Stomach smooth muscle (tissue), 2 donors: ENCODE data around the gene PDGFB.

Experiments used
- H3K27ac ChIP-seq: one replicate; pipeline ENCODE4 v1.7.0; 2013; ENCODE audit warnings: mild to moderate bottlenecking, low read length, inconsistent platforms
- H3K27me3 ChIP-seq, 2 donors: one replicate each; pipeline ENCODE4 v1.7.0; 2013; ENCODE audit warnings: low read length in 2 of 2; ENCODE audit not compliant: insufficient read depth in 2 of 2, control insufficient read depth in 1 of 2
- H3K36me3 ChIP-seq, 2 donors: one replicate each; pipeline ENCODE4 v1.7.0; 2013; ENCODE audit warnings: low read length in 2 of 2; ENCODE audit not compliant: control insufficient read depth in 2 of 2, insufficient read depth in 2 of 2
- H3K4me1 ChIP-seq: one replicate; pipeline ENCODE4 v1.7.0; 2013; ENCODE audit warnings: low read length; ENCODE audit not compliant: control insufficient read depth, insufficient read depth
- H3K4me3 ChIP-seq, 2 donors: one replicate each; pipeline ENCODE4 v1.7.0; 2013; ENCODE audit warnings: low read length in 2 of 2
- H3K9ac ChIP-seq, 2 donors: one replicate each; pipeline ENCODE4 v1.7.0; 2013; ENCODE audit warnings: low read length in 2 of 2, mild to moderate bottlenecking in 1 of 2
- H3K9me3 ChIP-seq, 2 donors: one replicate each; pipeline ENCODE4 v1.7.0; 2013; ENCODE audit warnings: low read length in 2 of 2; ENCODE audit not compliant: control insufficient read depth in 2 of 2
- donor health status: healthy.
- donor health status: Pancreatic carcinoma.

PDGFB gene

DNA sequence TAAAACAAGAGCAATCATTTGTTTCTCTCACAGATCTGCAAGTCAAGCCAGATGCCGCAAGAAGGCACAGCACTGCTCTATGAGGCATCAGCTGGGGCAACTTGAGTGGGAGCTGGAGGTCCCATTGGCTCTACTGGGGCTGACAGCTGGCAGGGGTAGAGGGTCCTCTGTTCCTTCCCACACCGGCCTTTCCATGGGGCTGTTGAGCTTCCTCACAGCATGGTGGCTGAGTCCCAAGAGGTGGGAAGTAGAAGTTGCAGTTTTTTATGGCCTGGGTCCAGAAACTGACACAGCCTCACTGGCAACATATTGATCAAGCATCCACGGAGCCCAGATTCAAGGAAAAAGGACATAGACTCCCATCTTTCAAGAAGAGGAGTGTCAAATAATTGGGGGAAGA lies 40.2 kb upstream of the PDGFB start:
- H3K4me1 ChIP-seq: peaks cover 7% of the 10 kb centered on the region
- no peak overlapping the region for H3K27ac ChIP-seq
- no peak overlapping the region for H3K9ac ChIP-seq
- H3K4me3 ChIP-seq: no peak overlapping the region
- H3K9me3 ChIP-seq: peaks cover 0 to 8% of the 10 kb centered on the region in 2 donors
- no peaks in the 10 kb centered on the region for H3K36me3 ChIP-seq
- no peaks in the 10 kb centered on the region for H3K27me3 ChIP-seq

DNA sequence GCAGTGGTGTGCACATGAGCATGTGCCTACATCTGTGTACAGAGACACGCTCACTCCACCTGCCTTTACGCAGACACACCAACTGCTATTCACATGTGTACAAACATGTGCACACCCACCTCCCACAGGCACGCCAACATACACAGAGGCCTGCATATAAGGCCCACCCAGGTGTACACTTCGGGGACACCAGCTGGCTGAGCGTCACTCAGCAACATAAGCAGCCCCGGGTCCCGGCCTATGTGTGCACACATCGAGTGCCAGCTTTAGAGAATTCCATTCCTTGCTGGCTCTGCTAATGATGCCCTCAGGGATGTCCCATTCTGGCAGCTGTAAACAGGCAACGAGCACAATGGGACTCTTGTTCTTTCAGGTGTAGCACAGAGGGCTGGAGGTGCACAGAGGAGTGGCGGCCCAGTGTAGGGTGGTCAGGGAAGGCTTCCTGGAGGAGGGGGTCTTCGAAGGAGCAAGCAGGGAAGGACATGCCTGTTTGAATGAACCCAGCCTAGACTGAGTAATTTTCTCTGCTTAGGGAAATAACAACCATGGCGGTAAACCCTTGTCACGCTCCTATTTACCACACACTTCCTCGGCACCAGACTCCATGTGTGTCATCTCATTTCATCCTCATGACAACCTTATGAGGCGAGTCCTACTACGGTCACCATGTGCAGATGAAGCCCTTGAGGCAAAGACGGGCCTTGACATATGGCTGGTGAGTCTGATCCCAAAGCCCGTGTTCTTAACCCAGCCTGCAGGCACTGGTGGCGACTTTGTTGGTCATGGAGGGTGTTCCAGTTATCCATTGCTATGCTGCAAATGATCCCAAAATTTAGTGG lies 39.6 kb upstream of the PDGFB start:
- Histone ChIP-seq H3K27ac (no peak overlapping the region), H3K36me3 (no peaks in the 10 kb centered on the region), H3K4me1 (peaks cover 7% of the 10 kb centered on the region), H3K4me3 (no peak overlapping the region), H3K9me3 (peaks cover 0 to 8% of the 10 kb centered on the region in 2 donors), H3K9ac (no peak overlapping the region), H3K27me3 (no peaks in the 10 kb centered on the region)

DNA sequence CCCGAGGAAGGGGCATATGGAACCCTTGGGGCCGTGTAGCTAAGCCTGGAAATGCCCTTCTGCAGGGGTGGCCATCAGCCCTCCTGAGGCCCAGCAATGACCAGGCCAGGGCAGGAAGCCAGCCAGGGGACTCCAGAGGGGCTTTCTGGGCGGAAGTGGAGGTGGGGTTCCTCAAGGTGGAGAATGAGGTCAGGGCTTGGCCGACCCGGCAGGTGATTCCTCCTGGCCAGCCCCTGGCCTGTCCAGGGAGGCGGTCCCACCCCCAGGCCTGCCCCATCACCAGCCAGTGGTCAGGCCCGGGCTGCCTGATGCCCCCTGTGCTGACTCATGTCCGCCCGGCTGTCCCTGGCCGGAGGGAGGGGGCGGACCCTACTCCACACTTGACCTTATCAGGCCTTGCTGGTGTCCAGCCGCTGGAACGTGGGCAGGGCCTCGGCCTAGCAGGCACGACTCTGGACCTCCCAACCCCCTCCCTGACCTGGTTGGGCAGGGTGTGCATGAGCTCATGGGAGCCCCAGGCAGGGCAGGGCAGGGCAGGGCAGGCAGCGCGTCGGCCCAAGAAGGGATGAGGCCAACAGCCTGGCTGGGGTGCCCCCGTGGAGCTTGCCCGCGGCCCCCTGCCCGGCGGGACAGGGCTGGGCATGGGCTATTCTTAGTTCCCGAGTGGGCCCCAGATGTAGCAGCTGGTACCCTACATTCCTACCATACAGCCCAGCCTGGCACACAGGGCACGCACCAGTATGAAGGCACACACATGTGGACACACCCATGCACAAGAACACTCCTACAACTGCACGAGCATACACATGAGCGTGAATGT lies 38.8 kb upstream of the PDGFB start:
- Histone ChIP-seq H3K9ac (no peak overlapping the region), H3K27me3 (no peaks in the 10 kb centered on the region), H3K36me3 (no peaks in the 10 kb centered on the region), H3K27ac (no peak overlapping the region), H3K4me3 (no peak overlapping the region), H3K9me3 (peaks cover 0 to 8% of the 10 kb centered on the region in 2 donors), H3K4me1 (peaks cover 7% of the 10 kb centered on the region)

DNA sequence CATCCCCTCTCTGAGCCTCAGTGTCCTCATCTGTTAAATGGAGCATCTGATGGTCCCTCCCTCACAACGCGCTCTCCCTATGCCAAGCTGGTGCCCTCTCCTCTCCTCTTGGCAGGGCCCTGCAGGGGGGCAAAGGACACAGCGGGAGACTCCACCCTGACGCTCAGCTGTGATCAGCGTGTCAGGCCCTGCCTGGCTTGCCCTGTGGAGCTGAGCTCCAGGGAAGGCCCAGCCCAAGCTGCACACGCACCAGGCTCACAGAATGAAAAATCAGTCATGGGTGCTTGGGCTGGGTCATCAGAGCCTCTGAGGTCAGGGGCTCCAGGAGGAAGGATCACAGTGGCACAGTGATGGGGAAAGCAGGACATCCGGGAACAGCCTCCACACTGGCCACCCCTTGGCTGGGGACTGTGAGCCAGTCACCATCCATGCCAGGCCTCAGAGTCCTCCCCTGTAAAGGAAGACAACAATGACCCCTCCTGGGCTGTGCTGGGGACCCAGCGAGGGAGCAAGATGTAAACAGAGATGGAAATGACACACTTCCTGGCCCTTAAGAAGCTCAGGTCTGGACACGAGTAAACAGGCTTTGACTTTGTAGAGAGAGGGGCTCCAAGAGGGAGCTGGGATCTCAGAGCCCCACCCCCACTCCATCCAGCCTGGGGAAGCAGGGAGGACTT lies 38.0 kb upstream of the PDGFB start:
- H3K27me3 ChIP-seq: no peaks in the 10 kb centered on the region
- H3K4me3 ChIP-seq: no peak overlapping the region
- no peaks in the 10 kb centered on the region for H3K36me3 ChIP-seq
- H3K4me1 ChIP-seq: peaks cover 7% of the 10 kb centered on the region
- H3K9me3 ChIP-seq: peaks cover 0 to 8% of the 10 kb centered on the region in 2 donors
- no peak overlapping the region for H3K9ac ChIP-seq
- H3K27ac ChIP-seq: no peak overlapping the region

DNA sequence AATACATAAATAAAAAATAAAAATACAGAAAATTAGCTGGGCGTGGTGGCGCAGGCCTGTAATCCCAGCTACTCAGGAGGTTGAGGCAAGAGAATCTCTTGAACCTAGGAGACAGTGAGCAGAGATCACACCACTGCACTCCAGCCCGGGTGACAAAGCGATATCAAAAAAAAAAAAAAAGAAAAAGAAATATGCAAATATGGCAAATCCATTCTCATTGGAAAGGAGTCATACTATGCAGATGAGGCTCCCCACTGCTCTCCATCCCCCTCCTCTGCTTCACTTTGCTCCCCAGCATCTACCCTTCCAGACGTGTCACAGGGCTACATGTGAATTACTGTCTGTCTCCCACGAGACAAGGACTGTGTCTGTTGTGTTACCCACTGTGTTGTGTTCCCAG lies 36.3 kb upstream of the PDGFB start:
- Histone ChIP-seq H3K9me3 (peaks cover 0 to 18% of the 10 kb centered on the region in 2 donors), H3K27me3 (no peaks in the 10 kb centered on the region), H3K36me3 (no peaks in the 10 kb centered on the region), H3K4me1 (peaks cover 7% of the 10 kb centered on the region), H3K27ac (no peak overlapping the region), H3K4me3 (no peak overlapping the region), H3K9ac (no peak overlapping the region)

DNA sequence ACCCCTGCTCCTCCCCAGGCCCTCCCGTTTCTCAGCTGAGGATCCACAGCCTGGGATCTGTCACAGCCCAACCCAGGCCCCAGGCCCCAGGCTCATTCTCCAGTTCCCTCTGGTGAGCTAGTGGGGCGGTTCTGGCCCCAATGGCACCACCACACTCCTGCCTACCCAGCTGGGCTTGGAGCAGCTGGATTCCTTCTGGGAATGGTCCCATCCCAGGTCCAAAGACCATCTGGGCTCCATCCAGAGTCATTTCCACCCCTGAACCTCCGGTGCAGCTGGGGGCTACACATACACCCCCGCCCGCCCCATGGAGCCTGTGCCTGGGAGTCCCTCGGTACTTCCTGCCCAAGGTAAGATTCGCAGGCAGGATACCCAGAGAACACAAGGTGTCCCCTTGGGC lies 35.5 kb upstream of the PDGFB start:
- peaks cover 7% of the 10 kb centered on the region for H3K4me1 ChIP-seq
- H3K27me3 ChIP-seq: no peaks in the 10 kb centered on the region
- H3K4me3 ChIP-seq: no peak overlapping the region
- H3K9ac ChIP-seq: no peak overlapping the region
- H3K27ac ChIP-seq: no peak overlapping the region
- no peaks in the 10 kb centered on the region for H3K36me3 ChIP-seq
- peaks cover 0 to 17% of the 10 kb centered on the region in 2 donors for H3K9me3 ChIP-seq

DNA sequence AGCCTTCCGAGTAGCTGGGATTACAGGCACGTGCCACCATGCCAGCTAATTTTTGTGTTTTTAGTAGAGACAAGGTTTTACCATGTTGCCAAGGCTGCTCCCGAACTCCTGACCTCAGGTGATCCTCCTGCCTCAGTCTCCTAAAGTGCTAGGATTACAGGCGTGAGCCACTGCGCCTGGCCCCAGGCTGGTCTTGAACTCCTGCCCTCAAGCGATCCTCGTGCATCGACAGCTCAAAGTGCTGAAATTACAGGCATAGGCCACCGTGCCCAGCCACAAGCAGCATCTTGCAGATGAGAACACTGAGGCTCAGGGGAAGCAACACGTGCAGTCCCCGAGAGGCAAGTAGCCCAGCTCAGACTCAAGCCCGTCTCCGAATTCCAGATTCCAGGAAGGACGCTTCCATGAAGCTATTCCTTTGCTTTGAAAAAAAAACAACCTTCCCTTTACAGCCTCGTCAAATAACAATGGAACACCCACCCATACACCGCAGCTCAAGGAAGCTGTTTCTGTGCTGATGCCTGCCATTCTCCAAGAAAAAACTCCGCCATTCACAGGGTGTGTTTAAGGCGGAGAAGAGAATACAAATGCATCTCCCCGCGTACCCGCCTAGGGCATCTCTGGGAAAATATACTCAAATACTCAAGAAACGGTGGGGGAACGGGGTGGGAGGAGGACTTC lies 34.5 kb upstream of the PDGFB start:
- H3K27me3 ChIP-seq: no peaks in the 10 kb centered on the region
- no peak overlapping the region for H3K9ac ChIP-seq
- H3K36me3 ChIP-seq: no peaks in the 10 kb centered on the region
- H3K4me3 ChIP-seq: no peak overlapping the region
- peaks cover 7% of the 10 kb centered on the region for H3K4me1 ChIP-seq
- no peak overlapping the region for H3K27ac ChIP-seq
- peaks cover 0 to 11% of the 10 kb centered on the region in 2 donors for H3K9me3 ChIP-seq

DNA sequence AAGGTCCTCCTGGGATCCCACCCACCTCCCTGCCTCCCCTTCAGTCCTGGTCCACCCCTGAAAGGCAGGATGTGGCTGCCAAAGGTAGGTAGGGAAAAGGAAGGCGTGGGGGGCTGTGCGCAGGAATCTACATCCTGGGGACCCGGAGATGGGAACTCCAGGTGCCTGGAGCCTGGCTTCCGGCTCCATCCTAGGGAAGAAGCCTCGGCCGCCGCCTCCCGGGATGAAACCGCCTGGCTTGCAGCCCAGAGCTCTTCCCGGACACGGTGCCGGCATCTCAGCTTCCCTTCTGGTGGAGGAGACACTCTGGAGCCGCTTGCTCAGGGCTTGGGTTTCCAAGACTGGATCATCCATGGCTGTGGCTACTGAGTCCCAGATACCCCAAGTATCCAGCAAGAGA lies 33.3 kb upstream of the PDGFB start:
- Histone ChIP-seq H3K27me3 (no peaks in the 10 kb centered on the region), H3K4me1 (peaks cover 3% of the 10 kb centered on the region), H3K9me3 (peaks cover 0 to 11% of the 10 kb centered on the region in 2 donors), H3K36me3 (no peaks in the 10 kb centered on the region), H3K4me3 (no peak overlapping the region), H3K27ac (no peak overlapping the region), H3K9ac (no peak overlapping the region)

DNA sequence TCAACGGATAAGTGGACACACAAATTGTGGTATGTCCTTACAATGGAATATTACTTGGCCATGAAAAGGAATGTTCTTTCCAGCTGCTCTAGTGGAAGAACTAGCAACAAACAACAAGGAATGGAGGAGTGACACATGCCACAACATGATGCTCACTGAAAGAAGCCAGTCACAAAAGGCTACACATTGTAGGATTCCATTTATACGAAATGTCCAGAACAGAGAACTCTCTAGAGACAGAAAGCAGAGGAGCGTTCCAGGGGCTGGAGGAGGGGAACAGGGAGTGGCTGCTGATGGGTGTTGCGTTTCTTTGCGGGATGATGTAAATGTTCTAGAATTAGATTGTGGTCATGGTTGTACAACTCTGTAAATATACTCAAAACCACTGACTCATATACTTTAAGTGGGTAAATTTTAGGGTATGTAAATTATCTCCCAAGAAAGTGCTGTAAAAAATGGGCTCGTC lies 32.4 kb upstream of the PDGFB start:
- no peaks in the 10 kb centered on the region for H3K36me3 ChIP-seq
- no peak overlapping the region for H3K9ac ChIP-seq
- no peak overlapping the region for H3K4me3 ChIP-seq
- H3K4me1 ChIP-seq: no peaks in the 10 kb centered on the region
- H3K27ac ChIP-seq: no peak overlapping the region
- peaks cover 0 to 11% of the 10 kb centered on the region in 2 donors for H3K9me3 ChIP-seq
- H3K27me3 ChIP-seq: no peaks in the 10 kb centered on the region

DNA sequence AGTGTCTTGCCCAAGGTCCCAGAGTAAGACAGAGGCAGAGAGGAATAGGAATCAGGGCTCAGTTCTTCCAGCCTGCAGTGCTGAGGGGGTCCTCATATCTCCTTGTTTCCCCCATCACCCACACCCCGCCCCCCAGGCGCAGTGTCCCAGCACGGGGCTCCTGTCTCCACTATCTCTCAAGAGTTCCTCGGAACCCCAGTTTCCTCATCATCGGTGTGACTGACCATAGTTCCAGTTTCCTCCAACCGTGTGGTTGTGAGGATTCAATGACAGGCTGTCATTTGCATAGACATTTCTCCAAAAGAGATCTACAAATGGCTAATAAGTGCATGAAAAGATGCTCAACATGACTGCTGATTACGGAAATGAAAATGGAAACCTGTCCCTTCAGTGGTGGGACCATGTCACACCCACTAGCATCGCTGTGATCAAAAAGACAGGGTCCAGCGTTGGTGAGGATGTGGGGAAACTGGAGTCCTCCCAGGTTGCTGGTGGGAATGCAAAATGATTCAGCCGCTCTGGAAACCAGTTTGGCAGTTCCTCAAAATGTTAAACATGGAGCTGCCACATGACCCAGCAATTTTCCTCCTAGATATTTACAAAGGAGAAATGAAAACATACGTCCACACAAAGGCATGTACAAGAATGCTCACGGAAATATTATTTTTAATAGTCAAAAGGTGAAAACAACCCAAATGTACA lies 31.8 kb upstream of the PDGFB start:
- no peak overlapping the region for H3K9ac ChIP-seq
- no peaks in the 10 kb centered on the region for H3K4me1 ChIP-seq
- H3K27ac ChIP-seq: no peak overlapping the region
- no peak overlapping the region for H3K4me3 ChIP-seq
- H3K27me3 ChIP-seq: no peaks in the 10 kb centered on the region
- peaks cover 0 to 11% of the 10 kb centered on the region in 2 donors for H3K9me3 ChIP-seq
- H3K36me3 ChIP-seq: no peaks in the 10 kb centered on the region
